ENCODE results near the gene KCNJ12.

DNA sequence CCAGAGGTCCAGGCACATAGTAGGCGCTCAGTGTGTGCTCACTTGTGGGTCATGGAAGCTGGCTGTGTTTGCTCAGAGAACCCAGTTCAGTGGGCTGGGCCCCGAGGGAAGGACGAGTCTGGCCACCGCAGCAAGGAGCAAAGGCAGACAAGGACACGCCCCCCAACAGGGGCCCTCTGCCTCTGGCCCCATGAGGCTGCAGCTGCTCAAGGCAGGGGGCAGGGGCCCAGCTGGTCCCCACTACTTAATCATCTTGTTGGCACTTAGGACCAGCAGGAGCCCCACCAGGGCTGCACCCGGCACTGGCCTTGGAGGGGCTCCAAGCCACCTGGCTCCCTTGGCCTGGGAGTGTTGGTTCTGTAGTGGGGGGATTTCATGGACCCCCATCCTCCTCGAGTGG lies 16.1 kb downstream of the KCNJ12 start:
- TF ChIP-seq, protein P1, sequence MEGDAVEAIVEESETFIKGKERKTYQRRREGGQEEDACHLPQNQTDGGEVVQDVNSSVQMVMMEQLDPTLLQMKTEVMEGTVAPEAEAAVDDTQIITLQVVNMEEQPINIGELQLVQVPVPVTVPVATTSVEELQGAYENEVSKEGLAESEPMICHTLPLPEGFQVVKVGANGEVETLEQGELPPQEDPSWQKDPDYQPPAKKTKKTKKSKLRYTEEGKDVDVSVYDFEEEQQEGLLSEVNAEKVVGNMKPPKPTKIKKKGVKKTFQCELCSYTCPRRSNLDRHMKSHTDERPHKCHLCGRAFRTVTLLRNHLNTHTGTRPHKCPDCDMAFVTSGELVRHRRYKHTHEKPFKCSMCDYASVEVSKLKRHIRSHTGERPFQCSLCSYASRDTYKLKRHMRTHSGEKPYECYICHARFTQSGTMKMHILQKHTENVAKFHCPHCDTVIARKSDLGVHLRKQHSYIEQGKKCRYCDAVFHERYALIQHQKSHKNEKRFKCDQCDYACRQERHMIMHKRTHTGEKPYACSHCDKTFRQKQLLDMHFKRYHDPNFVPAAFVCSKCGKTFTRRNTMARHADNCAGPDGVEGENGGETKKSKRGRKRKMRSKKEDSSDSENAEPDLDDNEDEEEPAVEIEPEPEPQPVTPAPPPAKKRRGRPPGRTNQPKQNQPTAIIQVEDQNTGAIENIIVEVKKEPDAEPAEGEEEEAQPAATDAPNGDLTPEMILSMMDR (IDR thresholded peaks at IDR 0.05): no peak
- TF ChIP-seq EZH2phosphoT487 (IDR thresholded peaks at IDR 0.05): no peak
